K562 (cell line): ENCODE results near the gene DRC1. TPM values are rescaled to one million over a fixed set of nuclear protein-coding genes. Genes with fewer than 3 reads are reported as not detected.
A peak's percentile ranks its signal among the peaks of the same experiment; 100 is the strongest.

ENCODE experiments used
- ELF2 ChIP-seq: fragments of 250-450 bp; sonication (Bioruptor Pico); IDR thresholded peaks from 2 replicates; pipeline ENCODE4 v1.5.0; 2021; ENCODE audit warnings: mild to moderate bottlenecking
- FOXA1 ChIP-seq: fragments of 450-650 bp; IDR thresholded peaks from 2 replicates; pipeline ENCODE4 v1.6.1; 2016; ENCODE audit warnings: mild to moderate bottlenecking, borderline replicate concordance
- GATA2 ChIP-seq: sonication (generic); formaldehyde crosslinking; IDR thresholded peaks from 2 replicates; pipeline ENCODE4 v1.4.0; 2020; ENCODE audit warnings: mild to moderate bottlenecking, missing genetic modification reagents
- JUND ChIP-seq, 2 experiments: IDR thresholded peaks; 2 replicates in 1 of 2; 3 replicates in 1 of 2; pipeline ENCODE4 v1.6.1; 2011; ENCODE audit warnings: borderline replicate concordance in 2 of 2, low read depth in 2 of 2, low read length in 2 of 2, improper control_type of control experiment in 1 of 2, missing biosample characterization in 1 of 2, missing genetic modification characterization in 1 of 2, missing genetic modification reagents in 1 of 2
- MAZ ChIP-seq, 2 experiments: fragments of 450-650 bp in 1 of 2; sonication (generic) in 1 of 2; formaldehyde crosslinking; IDR thresholded peaks in 1 of 2; conservative IDR thresholded peaks in 1 of 2; 2 replicates each; pipeline versions ENCODE4 v1.4.0 to v1.5.0; 2020; ENCODE audit warnings: mild to moderate bottlenecking in 1 of 2, missing genetic modification reagents in 1 of 2
- POLR2H ChIP-seq: IDR thresholded peaks from 2 replicates; pipeline ENCODE4 v1.6.1; 2016; ENCODE audit warnings: missing genetic modification characterization, low read depth, mild to moderate bottlenecking, control low read depth, missing compliant biosample characterization, moderate library complexity
- POLR3A ChIP-seq: IDR thresholded peaks from 2 replicates; pipeline ENCODE4 v1.6.1; 2011; ENCODE audit warnings: borderline replicate concordance, mild to moderate bottlenecking, moderate library complexity; ENCODE audit not compliant: insufficient read length, insufficient read depth; ENCODE audit errors: extremely low read depth
- PYGO2 ChIP-seq: fragments of 450-650 bp; IDR thresholded peaks from 2 replicates; pipeline ENCODE4 v1.6.1; 2016; ENCODE audit warnings: mild to moderate bottlenecking, missing genetic modification characterization, moderate library complexity, missing compliant biosample characterization
- RAD21 ChIP-seq, 2 experiments: fragments of 250-450 bp in 1 of 2; fragments of 450-650 bp in 1 of 2; sonication (Bioruptor Pico) in 1 of 2; formaldehyde crosslinking in 1 of 2; IDR thresholded peaks in 1 of 2; conservative IDR thresholded peaks in 1 of 2; 2 replicates each; pipeline versions ENCODE4 v1.4.0 to v1.8.0; 2020 to 2022; ENCODE audit warnings: mild to moderate bottlenecking in 2 of 2, moderate library complexity in 1 of 2
- ZNF134 ChIP-seq: fragments of 250-450 bp; sonication (Bioruptor Pico); conservative IDR thresholded peaks from 2 replicates; pipeline ENCODE4 v1.4.0; 2020
- ZNF143 ChIP-seq: sonication (generic); formaldehyde crosslinking; IDR thresholded peaks from 2 replicates; pipeline ENCODE4 v1.9.0; 2022; ENCODE audit warnings: mild to moderate bottlenecking, missing genetic modification reagents
- ZNF324 ChIP-seq: fragments of 250-450 bp; sonication (Bioruptor Pico); IDR thresholded peaks from 2 replicates; pipeline ENCODE4 v1.4.0; 2020; ENCODE audit warnings: mild to moderate bottlenecking
- ZNF347 ChIP-seq: fragments of 450-650 bp; formaldehyde crosslinking; IDR thresholded peaks from 2 replicates; pipeline ENCODE4 v1.4.0; 2020; ENCODE audit warnings: low read depth, mild to moderate bottlenecking, moderate library complexity
- polyA plus RNA-seq, 8 experiments: library from polyadenylated mRNA; depleted of rRNA in 4 of 8; stranded (reverse) in 5 of 8; unstranded in 3 of 8; fragments of >200 nt; fragmentation: Nextera tagmentation in 2 of 8; fragmentation: Illumina TruSeq in 1 of 8; extraction: Ambion mirVana in 2 of 8; extraction: Trizol in 1 of 8; gene quantifications; 2 replicates each; pipeline versions ENCODE4 v1.2.1 to v1.2.3, GENCODE V29; 2011 to 2014; ENCODE audit warnings: inconsistent platforms in 1 of 8, missing spikeins in 1 of 8
- total RNA-seq, 7 experiments: library from RNA; depleted of rRNA in 6 of 7; stranded (reverse); fragments of >200 nt in 6 of 7; fragmentation: Illumina TruSeq in 2 of 7; extraction: Trizol in 2 of 7; gene quantifications; 2 replicates each; pipeline versions ENCODE4 v1.2.1 to v1.2.3, GENCODE V29; 2011 to 2021; ENCODE audit warnings: low replicate concordance in 1 of 7
- TF ChIP-seq, protein P1 (sequence below), 3 experiments: IDR thresholded peaks in 2 of 3; conservative IDR thresholded peaks in 1 of 3; 2 replicates each; pipeline ENCODE4 v1.5.1; 2011 to 2012; ENCODE audit warnings: low read length in 3 of 3, mild to moderate bottlenecking in 3 of 3, control low read depth in 2 of 3, improper control_type of control experiment in 1 of 3, inconsistent platforms in 1 of 3, low read depth in 1 of 3, mixed read lengths in 1 of 3, moderate library complexity in 1 of 3; ENCODE audit not compliant: insufficient read depth in 2 of 3
- TF ChIP-seq, protein P2 (sequence below): fragments of 450-650 bp; formaldehyde crosslinking; IDR thresholded peaks from 2 replicates; pipeline ENCODE4 v1.4.0; 2020; ENCODE audit warnings: mild to moderate bottlenecking, moderate library complexity

The DRC1 gene
- total and polyA plus RNA-seq, 9 of the 15 experiments (the other 6 are each of a cell fraction or from before 2014, with no cell fraction given): 0.07 to 0.10 TPM; not detected in 7

DNA sequence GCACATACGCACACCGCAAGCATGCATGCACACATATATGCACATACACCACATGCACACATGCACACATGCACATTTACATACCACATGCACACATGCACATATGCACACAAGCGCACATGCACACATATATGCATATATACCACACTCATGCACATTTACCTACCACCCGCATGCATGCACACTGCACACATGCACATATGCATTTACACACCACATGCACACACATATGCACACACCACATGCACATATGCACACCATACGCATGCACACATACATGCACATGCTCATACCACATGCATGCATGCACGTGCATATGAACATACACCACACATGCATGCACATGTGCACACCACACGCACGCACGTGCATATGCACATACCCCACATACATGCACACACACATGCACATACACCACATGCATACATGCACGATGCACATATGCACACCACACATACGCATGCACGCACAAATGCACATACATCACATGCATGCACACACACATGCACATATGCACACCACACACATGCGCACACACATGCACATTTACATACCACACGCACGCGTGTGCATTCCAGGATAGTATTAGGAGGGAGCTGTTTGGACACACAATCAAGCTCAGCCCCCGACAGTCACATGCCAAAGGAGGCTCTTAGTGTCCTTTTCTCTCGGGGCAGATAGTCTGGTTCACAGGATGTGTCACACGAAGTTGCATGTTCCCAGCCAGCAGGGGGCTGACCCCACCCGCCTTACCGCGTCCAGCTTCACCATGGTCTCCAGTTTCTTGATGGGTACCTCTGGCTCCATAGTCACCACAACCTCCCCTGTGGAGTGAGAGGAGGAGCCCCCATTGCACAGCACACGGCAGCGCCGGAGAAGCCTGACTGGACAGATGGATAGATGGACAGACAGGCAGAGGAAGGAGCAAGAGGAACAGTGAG is 70.3 kb downstream of the DRC1 start (continued):
- TF ChIP-seq, protein P1, sequence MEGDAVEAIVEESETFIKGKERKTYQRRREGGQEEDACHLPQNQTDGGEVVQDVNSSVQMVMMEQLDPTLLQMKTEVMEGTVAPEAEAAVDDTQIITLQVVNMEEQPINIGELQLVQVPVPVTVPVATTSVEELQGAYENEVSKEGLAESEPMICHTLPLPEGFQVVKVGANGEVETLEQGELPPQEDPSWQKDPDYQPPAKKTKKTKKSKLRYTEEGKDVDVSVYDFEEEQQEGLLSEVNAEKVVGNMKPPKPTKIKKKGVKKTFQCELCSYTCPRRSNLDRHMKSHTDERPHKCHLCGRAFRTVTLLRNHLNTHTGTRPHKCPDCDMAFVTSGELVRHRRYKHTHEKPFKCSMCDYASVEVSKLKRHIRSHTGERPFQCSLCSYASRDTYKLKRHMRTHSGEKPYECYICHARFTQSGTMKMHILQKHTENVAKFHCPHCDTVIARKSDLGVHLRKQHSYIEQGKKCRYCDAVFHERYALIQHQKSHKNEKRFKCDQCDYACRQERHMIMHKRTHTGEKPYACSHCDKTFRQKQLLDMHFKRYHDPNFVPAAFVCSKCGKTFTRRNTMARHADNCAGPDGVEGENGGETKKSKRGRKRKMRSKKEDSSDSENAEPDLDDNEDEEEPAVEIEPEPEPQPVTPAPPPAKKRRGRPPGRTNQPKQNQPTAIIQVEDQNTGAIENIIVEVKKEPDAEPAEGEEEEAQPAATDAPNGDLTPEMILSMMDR (IDR thresholded peaks at IDR 0.05 in 2 of 3, conservative IDR thresholded peaks at IDR 0.05 in 1 of 3; ENCODE audit: insufficient read depth in 2 of 3, low read depth in 1 of 3, low read length in 3 of 3): peak; percentile 51 to 74 (median 63)
- TF ChIP-seq, protein P2, sequence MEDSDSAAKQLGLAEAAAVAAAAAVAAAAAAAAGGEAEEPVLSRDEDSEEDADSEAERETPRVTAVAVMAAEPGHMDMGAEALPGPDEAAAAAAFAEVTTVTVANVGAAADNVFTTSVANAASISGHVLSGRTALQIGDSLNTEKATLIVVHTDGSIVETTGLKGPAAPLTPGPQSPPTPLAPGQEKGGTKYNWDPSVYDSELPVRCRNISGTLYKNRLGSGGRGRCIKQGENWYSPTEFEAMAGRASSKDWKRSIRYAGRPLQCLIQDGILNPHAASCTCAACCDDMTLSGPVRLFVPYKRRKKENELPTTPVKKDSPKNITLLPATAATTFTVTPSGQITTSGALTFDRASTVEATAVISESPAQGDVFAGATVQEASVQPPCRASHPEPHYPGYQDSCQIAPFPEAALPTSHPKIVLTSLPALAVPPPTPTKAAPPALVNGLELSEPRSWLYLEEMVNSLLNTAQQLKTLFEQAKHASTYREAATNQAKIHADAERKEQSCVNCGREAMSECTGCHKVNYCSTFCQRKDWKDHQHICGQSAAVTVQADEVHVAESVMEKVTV (CRISPR knock-in tag): peak; percentile 21; the same call in 1 of the 2 replicates
- TF ChIP-seq JUND (IDR thresholded peaks at IDR 0.05; ENCODE audit: borderline replicate concordance, low read depth, low read length) (no peak), JUND (tag; IDR thresholded peaks at IDR 0.05; ENCODE audit: borderline replicate concordance, low read depth, low read length) (no peak), MAZ (CRISPR knock-in tag; conservative IDR thresholded peaks at IDR 0.05 in 1 of 2, IDR thresholded peaks at IDR 0.05 in 1 of 2) (no peak), FOXA1 (no peak), ZNF324 (no peak), POLR3A (no peak), ZNF143 (CRISPR knock-in tag) (peak; percentile 27; the same call in 1 of the 2 replicates), POLR2H (tag) (no peak), ZNF134 (CRISPR knock-in tag) (no peak), PYGO2 (tag) (no peak), ZNF347 (CRISPR knock-in tag) (no peak), RAD21 (CRISPR knock-in tag; conservative IDR thresholded peaks at IDR 0.05 in 1 of 2, IDR thresholded peaks at IDR 0.05 in 1 of 2) (peak; percentile 63 to 70), ELF2 (CRISPR knock-in tag) (no peak), GATA2 (CRISPR knock-in tag) (no peak)
